Activated effector memory CD4-positive, alpha-beta T cell treated with anti-CD3 and anti-CD28 coated beads, Interleukin-2, amount 50 U/mL, for 16 hours (primary cell): Measurements from ENCODE around the gene ZNF679.
A peak's percentile ranks its signal among the peaks of the same experiment; 100 is the strongest.
"Not testable (repeated sequence)": the region's sequence is repeated elsewhere in the genome, so short reads cannot be mapped to it uniquely, and the experiment has no call there.

Source experiments
- DNase-seq: peaks from one replicate; pipeline ENCODE4 v3.0.0-alpha.2; 2020

The ZNF679 gene

GRCh38 chr7:64312826-64313225, 84.6 kb downstream of the ZNF679 start:
- no peak for DNase-seq

GRCh38 chr7:64313740-64314491, 85.6 kb downstream of the ZNF679 start, which contains the start of gene ZNF736:
Gene ZNF736, plus strand, starts transcription at chr7:64313961. Its CDS starts 190 bp downstream, at chr7:64314151.
- DNase-seq: peak; percentile 94

- DNase-seq: no peak
Measured at GRCh38 chr7:64314566-64314965, 86.3 kb downstream of the ZNF679 start.

GRCh38 chr7:64316031-64316742, 87.9 kb downstream of the ZNF679 start:
- DNase-seq: not testable (repeated sequence)
